HG03280 (cell line): Measurements from ENCODE around the gene RETREG3.

Experiments used
- ATAC-seq: cut with Tn5 transposase; IDR thresholded peaks from one replicate; pipeline ENCODE4 v1.9.1; 2021; ENCODE audit warnings: mild to moderate bottlenecking, moderate library complexity; ENCODE audit not compliant: unreplicated experiment

Gene RETREG3

DNA sequence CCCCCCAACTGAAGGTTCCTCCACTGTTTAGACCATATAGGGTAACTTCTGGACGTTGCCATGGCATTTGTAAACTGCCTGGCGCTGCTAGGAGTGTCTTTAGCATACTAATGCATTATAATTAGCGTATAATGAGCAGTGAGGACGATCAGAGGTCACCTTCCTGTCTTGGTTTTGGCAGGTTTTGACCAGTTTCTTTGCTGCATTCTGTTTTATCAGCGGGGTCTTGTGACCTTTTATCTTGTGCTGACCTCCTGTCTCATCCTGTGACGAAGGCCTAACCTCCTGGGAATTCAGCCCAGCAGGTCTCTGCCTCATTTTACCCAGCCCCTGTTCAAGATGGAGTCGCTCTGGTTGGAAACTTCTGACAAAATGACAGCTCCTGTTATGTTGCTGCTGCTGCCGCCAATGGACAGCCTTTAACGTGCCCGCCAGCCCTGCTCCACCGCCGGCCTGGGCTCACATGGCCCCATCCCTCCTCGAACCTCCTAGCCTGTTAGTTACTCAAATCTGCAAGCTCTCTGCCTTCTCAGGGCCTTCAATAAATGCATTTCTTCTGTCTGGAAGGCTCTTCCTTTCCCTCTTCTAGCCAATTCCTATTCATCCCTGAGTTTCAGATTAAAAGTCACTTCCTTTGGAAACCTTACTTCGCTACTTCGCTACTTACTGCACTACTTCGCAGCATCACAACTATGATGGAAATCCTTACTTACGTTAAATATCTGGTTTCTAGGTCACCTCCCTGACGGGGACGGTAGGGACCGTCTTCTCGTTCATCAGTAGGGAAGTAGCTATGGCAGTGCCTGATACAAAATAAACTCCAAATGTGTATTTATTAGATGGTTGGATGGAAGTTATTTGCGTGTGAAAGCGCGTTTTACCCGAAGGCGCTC lies 73.8 kb downstream of the RETREG3 start:
- ATAC-seq = no peak

DNA sequence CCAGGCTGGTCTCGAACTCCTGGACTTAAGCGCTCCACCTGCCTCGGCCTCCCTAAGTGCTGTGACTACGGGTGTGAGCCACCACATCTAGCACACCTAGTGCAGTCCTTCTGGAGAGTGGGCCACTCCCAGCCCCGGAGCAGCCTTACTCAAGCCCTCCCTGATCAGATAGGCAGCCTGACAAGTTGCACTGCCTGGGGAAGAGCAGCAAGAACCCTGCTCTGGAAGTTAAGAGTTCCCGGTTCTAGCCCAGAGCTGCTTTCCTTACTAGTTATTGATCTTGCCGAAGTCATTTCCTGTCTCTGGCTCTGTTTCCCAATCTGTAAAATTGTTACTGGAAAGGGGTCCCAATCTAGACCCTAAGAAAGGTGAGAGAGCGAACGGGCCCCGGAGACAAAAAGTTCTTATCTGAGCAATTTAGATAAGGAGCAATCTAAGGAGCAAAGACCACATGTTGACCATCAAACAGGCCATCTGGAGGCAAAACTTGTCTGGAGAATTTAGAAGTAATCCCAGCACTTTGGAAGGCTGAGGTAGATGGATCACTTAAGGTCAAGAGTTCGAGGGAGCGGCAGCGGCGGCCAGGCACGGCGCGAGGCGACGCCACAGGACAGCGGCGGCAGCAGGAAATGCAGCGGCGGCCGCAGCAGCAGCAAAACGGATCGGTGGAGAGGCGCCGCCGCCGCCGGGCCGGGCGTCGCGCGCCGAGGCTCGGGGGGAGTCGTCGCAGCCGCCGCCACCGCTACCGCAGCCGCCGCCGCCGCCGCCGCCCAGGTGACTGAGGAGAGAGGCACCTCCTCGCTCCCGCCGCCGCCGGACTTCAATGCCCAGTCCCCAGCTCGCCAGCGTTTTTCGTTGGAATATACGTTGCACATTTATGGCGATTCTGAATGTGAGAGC lies 77.5 kb downstream of the RETREG3 start:
- no peak for ATAC-seq

GRCh38 chr17:42530952-42531454 lies 78.2 kb downstream of the RETREG3 start:
- ATAC-seq = no peak
